ENCODE results near the gene CDYL.
"Not testable (repeated sequence)": the region's sequence is repeated elsewhere in the genome, so short reads cannot be mapped to it uniquely, and the experiment has no call there.

Gene CDYL

GRCh38 chr6:4969609-4970285 is 193.5 kb downstream of the CDYL start:
- DNase-seq: no peak

- DNase-seq: no peak
Observed at GRCh38 chr6:4970739-4971395, 194.7 kb downstream of the CDYL start.

GRCh38 chr6:4971851-4972250 is 195.6 kb downstream of the CDYL start:
- DNase-seq: no peak

- no peak for DNase-seq
Observed at GRCh38 chr6:4972438-4972837, 196.2 kb downstream of the CDYL start.

- no peak for DNase-seq
Observed at GRCh38 chr6:4973415-4973814, 197.2 kb downstream of the CDYL start.

- no peak for DNase-seq
Observed at GRCh38 chr6:4973982-4974745, 198.0 kb downstream of the CDYL start.

GRCh38 chr6:4974962-4975361 is 198.8 kb downstream of the CDYL start:
- no peak for DNase-seq

- no peak for DNase-seq
Observed at GRCh38 chr6:4975506-4975905, 199.3 kb downstream of the CDYL start.

GRCh38 chr6:4977468-4977867 is 201.3 kb downstream of the CDYL start:
- no peak for DNase-seq

GRCh38 chr6:4979426-4979825 is 203.2 kb downstream of the CDYL start:
- DNase-seq: no peak

GRCh38 chr6:4981761-4982160 is 205.6 kb downstream of the CDYL start:
- no peak for DNase-seq

GRCh38 chr6:4983322-4983721 is 207.1 kb downstream of the CDYL start:
- DNase-seq: no peak

GRCh38 chr6:4986999-4987398 is 210.8 kb downstream of the CDYL start:
- DNase-seq: no peak

GRCh38 chr6:4987432-4987831 is 211.2 kb downstream of the CDYL start:
- DNase-seq: no peak

- DNase-seq: no peak
Observed at GRCh38 chr6:4994741-4995140, 218.5 kb downstream of the CDYL start.

GRCh38 chr6:4997862-4998261 is 221.7 kb downstream of the CDYL start:
- DNase-seq: no peak

GRCh38 chr6:4999586-4999985 is 223.4 kb downstream of the CDYL start:
- DNase-seq: no peak

- DNase-seq: peak; percentile 98
Observed at GRCh38 chr6:5003604-5004372, 227.6 kb downstream of the CDYL start, which contains the start of gene RPP40. Gene RPP40 (minus strand): TSS chr6:5004037. CDS start chr6:5004002, 35 bp downstream.

GRCh38 chr6:5004373-5005037 is 228.3 kb downstream of the CDYL start:
- DNase-seq: peak; percentile 51

- not testable (repeated sequence) for DNase-seq
Observed at GRCh38 chr6:5005038-5005433, 228.8 kb downstream of the CDYL start.
